ENCODE results near the gene FAM13C.

Gene FAM13C

GRCh38 chr10:59372543-59372942, 10.2 kb upstream of the FAM13C start:
- H3K4me3 ChIP-seq (ENCODE audit: low read length) = no peak overlapping the region
- TF ChIP-seq CTCF (IDR thresholded peaks at IDR 0.05; ENCODE audit: low read length) (no peak), EZH2 (optimal IDR thresholded peaks at IDR 0.05; ENCODE audit: low read depth, low read length) (no peak), EZH2phosphoT487 (IDR thresholded peaks at IDR 0.05; ENCODE audit: low read length) (no peak)
- H3K9ac ChIP-seq (ENCODE audit: low read length) = no peak overlapping the region
- no peaks in the 10 kb centered on the region for H4K20me1 ChIP-seq (ENCODE audit: insufficient read depth, low read length)
- no peak for DNase-seq
- H3K9me2 ChIP-seq (replicated peaks; ENCODE audit: insufficient read depth, low read length) = no peaks in the 10 kb centered on the region
- no peaks in the 10 kb centered on the region for H3K9me3 ChIP-seq (replicated peaks; ENCODE audit: insufficient read depth, low read length)
- no peak overlapping the region for H2AFZ ChIP-seq (ENCODE audit: low read length)
- H3K27me3 ChIP-seq (replicated peaks; ENCODE audit: insufficient read depth, low read length) = no peaks in the 10 kb centered on the region
- no peaks in the 10 kb centered on the region for H3K4me1 ChIP-seq (ENCODE audit: low read length)
- no peaks in the 10 kb centered on the region for H3K79me2 ChIP-seq (ENCODE audit: low read length)
- no peak overlapping the region for H3K27ac ChIP-seq (ENCODE audit: low read length)
- no peaks in the 10 kb centered on the region for H3K36me3 ChIP-seq (replicated peaks; ENCODE audit: insufficient read depth, low read length)
- no peak overlapping the region for H3K4me2 ChIP-seq (ENCODE audit: low read depth, low read length)
- no peaks in the 10 kb centered on the region for H3F3A ChIP-seq (ENCODE audit: insufficient read depth, low read length)

- Histone ChIP-seq H3K9me3 (replicated peaks; ENCODE audit: insufficient read depth, low read length) (no peaks in the 10 kb centered on the region), H2AFZ (ENCODE audit: low read length) (no peak overlapping the region), H3K4me2 (ENCODE audit: low read depth, low read length) (no peak overlapping the region), H3F3A (ENCODE audit: insufficient read depth, low read length) (no peaks in the 10 kb centered on the region), H3K79me2 (ENCODE audit: low read length) (no peaks in the 10 kb centered on the region), H3K4me3 (ENCODE audit: low read length) (no peak overlapping the region), H3K9ac (ENCODE audit: low read length) (no peak overlapping the region), H3K27ac (ENCODE audit: low read length) (no peak overlapping the region), H3K27me3 (replicated peaks; ENCODE audit: insufficient read depth, low read length) (no peaks in the 10 kb centered on the region), H3K9me2 (replicated peaks; ENCODE audit: insufficient read depth, low read length) (no peaks in the 10 kb centered on the region), H3K36me3 (replicated peaks; ENCODE audit: insufficient read depth, low read length) (no peaks in the 10 kb centered on the region), H4K20me1 (ENCODE audit: insufficient read depth, low read length) (no peaks in the 10 kb centered on the region; the same call in 1 of the 2 replicates), H3K4me1 (ENCODE audit: low read length) (no peaks in the 10 kb centered on the region)
- DNase-seq = no peak
- TF ChIP-seq CTCF (IDR thresholded peaks at IDR 0.05; ENCODE audit: low read length) (no peak), EZH2phosphoT487 (IDR thresholded peaks at IDR 0.05; ENCODE audit: low read length) (no peak), EZH2 (optimal IDR thresholded peaks at IDR 0.05; ENCODE audit: low read depth, low read length) (no peak)
These were observed 3.9 kb upstream of the FAM13C start for GRCh38 chr10:59366290-59366689.

GRCh38 chr10:59363446-59363958, 1.2 kb upstream of the FAM13C start:
- TF ChIP-seq EZH2phosphoT487 (IDR thresholded peaks at IDR 0.05; ENCODE audit: low read length) (no peak), EZH2 (optimal IDR thresholded peaks at IDR 0.05; ENCODE audit: low read depth, low read length) (no peak), CTCF (IDR thresholded peaks at IDR 0.05; ENCODE audit: low read length) (no peak)
- Histone ChIP-seq H3K27ac (ENCODE audit: low read length) (no peak overlapping the region), H3K36me3 (replicated peaks; ENCODE audit: insufficient read depth, low read length) (no peaks in the 10 kb centered on the region), H3K9me3 (replicated peaks; ENCODE audit: insufficient read depth, low read length) (no peaks in the 10 kb centered on the region), H2AFZ (ENCODE audit: low read length) (no peak overlapping the region), H3K79me2 (ENCODE audit: low read length) (no peaks in the 10 kb centered on the region), H3K4me2 (ENCODE audit: low read depth, low read length) (no peak overlapping the region), H3K4me1 (ENCODE audit: low read length) (no peaks in the 10 kb centered on the region), H3K4me3 (ENCODE audit: low read length) (no peak overlapping the region), H3K9ac (ENCODE audit: low read length) (no peak overlapping the region), H3K27me3 (replicated peaks; ENCODE audit: insufficient read depth, low read length) (no peaks in the 10 kb centered on the region), H3K9me2 (replicated peaks; ENCODE audit: insufficient read depth, low read length) (no peaks in the 10 kb centered on the region), H4K20me1 (ENCODE audit: insufficient read depth, low read length) (no peaks in the 10 kb centered on the region; the same call in 1 of the 2 replicates), H3F3A (ENCODE audit: insufficient read depth, low read length) (no peaks in the 10 kb centered on the region)
- DNase-seq = no peak

All from MM.1S (cell line).